IPS-20b (cell line): ENCODE data around the gene DCP1A.
A peak's percentile ranks its signal among the peaks of the same experiment; 100 is the strongest.
"Not testable (repeated sequence)": the region's sequence is repeated elsewhere in the genome, so short reads cannot be mapped to it uniquely, and the experiment has no call there.

Source experiments
- H3K27ac ChIP-seq: one replicate; pipeline ENCODE4 v1.5.1; 2013; ENCODE audit warnings: low read length
- H3K27me3 ChIP-seq: 2 replicates; pipeline ENCODE4 v1.6.1; 2013; ENCODE audit warnings: mild to moderate bottlenecking, low read length, inconsistent platforms; ENCODE audit not compliant: insufficient read depth
- H3K36me3 ChIP-seq: 2 replicates; pipeline ENCODE4 v1.6.1; 2013; ENCODE audit warnings: low read depth, mild to moderate bottlenecking, inconsistent platforms, low read length, moderate library complexity; ENCODE audit not compliant: insufficient read depth
- H3K4me1 ChIP-seq: 2 replicates; pipeline ENCODE4 v1.6.1; 2013; ENCODE audit warnings: mild to moderate bottlenecking, control low read depth, inconsistent platforms, low read length, moderate library complexity; ENCODE audit not compliant: insufficient read depth
- H3K4me3 ChIP-seq: 2 replicates; pipeline ENCODE4 v1.5.1; 2013; ENCODE audit warnings: mild to moderate bottlenecking, low read length, inconsistent platforms
- H3K9ac ChIP-seq: 2 replicates; pipeline ENCODE4 v1.6.1; 2013; ENCODE audit warnings: low read depth, mild to moderate bottlenecking, inconsistent platforms, low read length, moderate library complexity
- H3K9me3 ChIP-seq: 2 replicates; pipeline ENCODE4 v1.6.1; 2013; ENCODE audit warnings: mild to moderate bottlenecking, low read depth, low read length, inconsistent platforms; ENCODE audit not compliant: insufficient read depth

DCP1A gene

GRCh38 chr3:53347261-53348064 lies at the start of gene DCP1A:
DCP1A (minus strand) TSS chr3:53347543; CDS start chr3:53347517, 26 bp downstream.
- Histone ChIP-seq H3K4me3 (peak within 1 kb of the TSS; percentile 89), H3K27ac (peak within 1 kb of the TSS; percentile 97), H3K9ac (peak within 1 kb of the TSS; percentile 98), H3K9me3 (no peaks in the 10 kb centered on the region), H3K27me3 (no peaks in the 10 kb centered on the region), H3K36me3 (peaks cover 18% of the 10 kb centered on the region), H3K4me1 (peaks cover 2% of the 10 kb centered on the region; the same call in 1 of the 2 replicates)

- no peaks in the 10 kb centered on the region; the same call in 1 of the 2 replicates for H3K9me3 ChIP-seq
- no peaks in the 10 kb centered on the region for H3K36me3 ChIP-seq
- no peaks in the 10 kb centered on the region for H3K4me1 ChIP-seq
- H3K4me3 ChIP-seq = no peak overlapping the region
- H3K27ac ChIP-seq = no peak overlapping the region
- no peak overlapping the region for H3K9ac ChIP-seq
- no peaks in the 10 kb centered on the region; the same call in 1 of the 2 replicates for H3K27me3 ChIP-seq
Observed at GRCh38 chr3:53384465-53385423, 37.4 kb upstream of the DCP1A start.

GRCh38 chr3:53382106-53382505 lies 34.8 kb upstream of the DCP1A start:
- Histone ChIP-seq H3K27ac (no peak overlapping the region), H3K9ac (no peak overlapping the region), H3K36me3 (no peaks in the 10 kb centered on the region), H3K9me3 (no peaks in the 10 kb centered on the region), H3K4me1 (no peaks in the 10 kb centered on the region), H3K27me3 (no peaks in the 10 kb centered on the region; the same call in 1 of the 2 replicates), H3K4me3 (no peak overlapping the region)

GRCh38 chr3:53380306-53380705 lies 33.0 kb upstream of the DCP1A start:
- Histone ChIP-seq H3K27ac (no peak overlapping the region), H3K4me3 (no peak overlapping the region), H3K9me3 (no peaks in the 10 kb centered on the region), H3K36me3 (no peaks in the 10 kb centered on the region), H3K9ac (no peak overlapping the region), H3K27me3 (no peaks in the 10 kb centered on the region; the same call in 1 of the 2 replicates), H3K4me1 (no peaks in the 10 kb centered on the region)

GRCh38 chr3:53379898-53380297 lies 32.6 kb upstream of the DCP1A start:
- H3K27me3 ChIP-seq = no peaks in the 10 kb centered on the region; the same call in 1 of the 2 replicates
- H3K4me1 ChIP-seq = no peaks in the 10 kb centered on the region
- no peaks in the 10 kb centered on the region for H3K36me3 ChIP-seq
- H3K4me3 ChIP-seq = no peak overlapping the region
- no peaks in the 10 kb centered on the region for H3K9me3 ChIP-seq
- H3K9ac ChIP-seq = no peak overlapping the region
- no peak overlapping the region for H3K27ac ChIP-seq

GRCh38 chr3:53377794-53378193 lies 30.5 kb upstream of the DCP1A start:
- Histone ChIP-seq H3K9me3 (no peaks in the 10 kb centered on the region), H3K4me3 (no peak overlapping the region), H3K4me1 (no peaks in the 10 kb centered on the region), H3K27me3 (no peaks in the 10 kb centered on the region; the same call in 1 of the 2 replicates), H3K36me3 (no peaks in the 10 kb centered on the region), H3K9ac (no peak overlapping the region), H3K27ac (no peak overlapping the region)

- Histone ChIP-seq H3K4me3 (no peak overlapping the region), H3K9ac (no peak overlapping the region), H3K27ac (no peak overlapping the region), H3K9me3 (no peaks in the 10 kb centered on the region), H3K36me3 (no peaks in the 10 kb centered on the region), H3K27me3 (no peaks in the 10 kb centered on the region), H3K4me1 (no peaks in the 10 kb centered on the region)
Observed at GRCh38 chr3:53376679-53377078, 29.3 kb upstream of the DCP1A start.

- Histone ChIP-seq H3K9ac (no peak overlapping the region), H3K9me3 (no peaks in the 10 kb centered on the region), H3K27ac (no peak overlapping the region), H3K4me3 (no peak overlapping the region), H3K36me3 (no peaks in the 10 kb centered on the region), H3K27me3 (no peaks in the 10 kb centered on the region), H3K4me1 (peaks cover 2% of the 10 kb centered on the region; the same call in 1 of the 2 replicates)
Observed at GRCh38 chr3:53375019-53375418, 27.7 kb upstream of the DCP1A start.

GRCh38 chr3:53370719-53371118 lies 23.4 kb upstream of the DCP1A start:
- H3K4me3 ChIP-seq, H3K9ac ChIP-seq, H3K27me3 ChIP-seq, H3K9me3 ChIP-seq, H3K36me3 ChIP-seq, H3K27ac ChIP-seq, H3K4me1 ChIP-seq: not testable (repeated sequence)

- no peaks in the 10 kb centered on the region for H3K27me3 ChIP-seq
- no peak overlapping the region for H3K27ac ChIP-seq
- H3K4me1 ChIP-seq = no peaks in the 10 kb centered on the region
- H3K9me3 ChIP-seq = no peaks in the 10 kb centered on the region; the same call in 1 of the 2 replicates
- no peak overlapping the region for H3K9ac ChIP-seq
- no peaks in the 10 kb centered on the region for H3K36me3 ChIP-seq
- no peak overlapping the region for H3K4me3 ChIP-seq
Observed at GRCh38 chr3:53361852-53362251, 14.5 kb upstream of the DCP1A start.

- H3K36me3 ChIP-seq = no peaks in the 10 kb centered on the region
- H3K27me3 ChIP-seq = no peaks in the 10 kb centered on the region
- no peak overlapping the region for H3K9ac ChIP-seq
- H3K9me3 ChIP-seq = no peaks in the 10 kb centered on the region
- no peak overlapping the region for H3K27ac ChIP-seq
- H3K4me3 ChIP-seq = no peak overlapping the region
- no peaks in the 10 kb centered on the region for H3K4me1 ChIP-seq
Observed at GRCh38 chr3:53357458-53357857, 10.1 kb upstream of the DCP1A start.
